ENCODE measurements around the gene LIMK2. TPM values are rescaled to one million over a fixed set of nuclear protein-coding genes. Genes with fewer than 3 reads are reported as not detected.

The LIMK2 gene
- total RNA-seq, 4 donors from 2014 or later: 106 to 256 (median 139) TPM

DNA sequence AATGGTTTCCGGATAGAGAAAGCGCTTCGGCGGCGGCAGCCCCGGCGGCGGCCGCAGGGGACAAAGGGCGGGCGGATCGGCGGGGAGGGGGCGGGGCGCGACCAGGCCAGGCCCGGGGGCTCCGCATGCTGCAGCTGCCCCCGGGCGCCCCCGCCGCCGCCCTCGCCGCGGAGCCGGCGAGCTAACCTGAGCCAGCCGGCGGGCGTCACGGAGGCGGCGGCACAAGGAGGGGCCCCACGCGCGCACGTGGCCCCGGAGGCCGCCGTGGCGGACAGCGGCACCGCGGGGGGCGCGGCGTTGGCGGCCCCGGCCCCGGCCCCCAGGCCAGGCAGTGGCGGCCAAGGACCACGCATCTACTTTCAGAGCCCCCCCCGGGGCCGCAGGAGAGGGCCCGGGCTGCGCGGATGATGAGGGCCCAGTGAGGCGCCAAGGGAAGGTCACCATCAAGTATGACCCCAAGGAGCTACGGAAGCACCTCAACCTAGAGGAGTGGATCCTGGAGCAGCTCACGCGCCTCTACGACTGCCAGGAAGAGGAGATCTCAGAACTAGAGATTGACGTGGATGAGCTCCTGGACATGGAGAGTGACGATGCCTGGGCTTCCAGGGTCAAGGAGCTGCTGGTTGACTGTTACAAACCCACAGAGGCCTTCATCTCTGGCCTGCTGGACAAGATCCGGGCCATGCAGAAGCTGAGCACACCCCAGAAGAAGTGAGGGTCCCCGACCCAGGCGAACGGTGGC lies 64.5 kb downstream of the LIMK2 start:
- no peak for TF ChIP-seq POLR2A (IDR thresholded peaks at IDR 0.05)
- TF ChIP-seq, protein P1, sequence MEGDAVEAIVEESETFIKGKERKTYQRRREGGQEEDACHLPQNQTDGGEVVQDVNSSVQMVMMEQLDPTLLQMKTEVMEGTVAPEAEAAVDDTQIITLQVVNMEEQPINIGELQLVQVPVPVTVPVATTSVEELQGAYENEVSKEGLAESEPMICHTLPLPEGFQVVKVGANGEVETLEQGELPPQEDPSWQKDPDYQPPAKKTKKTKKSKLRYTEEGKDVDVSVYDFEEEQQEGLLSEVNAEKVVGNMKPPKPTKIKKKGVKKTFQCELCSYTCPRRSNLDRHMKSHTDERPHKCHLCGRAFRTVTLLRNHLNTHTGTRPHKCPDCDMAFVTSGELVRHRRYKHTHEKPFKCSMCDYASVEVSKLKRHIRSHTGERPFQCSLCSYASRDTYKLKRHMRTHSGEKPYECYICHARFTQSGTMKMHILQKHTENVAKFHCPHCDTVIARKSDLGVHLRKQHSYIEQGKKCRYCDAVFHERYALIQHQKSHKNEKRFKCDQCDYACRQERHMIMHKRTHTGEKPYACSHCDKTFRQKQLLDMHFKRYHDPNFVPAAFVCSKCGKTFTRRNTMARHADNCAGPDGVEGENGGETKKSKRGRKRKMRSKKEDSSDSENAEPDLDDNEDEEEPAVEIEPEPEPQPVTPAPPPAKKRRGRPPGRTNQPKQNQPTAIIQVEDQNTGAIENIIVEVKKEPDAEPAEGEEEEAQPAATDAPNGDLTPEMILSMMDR (IDR thresholded peaks at IDR 0.05): no peak
- Histone ChIP-seq H3K36me3 (peaks cover 0 to 73% (median 0%) of the 10 kb centered on the region in 3 donors), H3K4me1 (peaks cover 0 to 3% (median 0%) of the 10 kb centered on the region in 4 donors), H3K27ac (peak overlapping the region in 1 of 4 donors; percentile 5), H3K4me3 (no peak overlapping the region), H3K9me3 (no peaks in the 10 kb centered on the region), H3K27me3 (no peaks in the 10 kb centered on the region)
- peak in 1 of 3 donors; percentile 48 for DNase-seq

DNA sequence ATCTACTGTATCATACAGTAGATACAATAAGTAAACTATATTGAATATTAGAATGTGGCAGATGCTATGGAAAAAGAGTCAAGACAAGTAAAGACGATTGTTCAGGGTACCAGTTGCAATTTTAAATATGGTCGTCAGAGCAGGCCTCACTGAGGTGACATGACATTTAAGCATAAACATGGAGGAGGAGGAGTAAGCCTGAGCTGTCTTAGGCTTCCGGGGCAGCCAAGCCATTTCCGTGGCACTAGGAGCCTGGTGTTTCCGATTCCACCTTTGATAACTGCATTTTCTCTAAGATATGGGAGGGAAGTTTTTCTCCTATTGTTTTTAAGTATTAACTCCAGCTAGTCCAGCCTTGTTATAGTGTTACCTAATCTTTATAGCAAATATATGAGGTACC lies 65.6 kb downstream of the LIMK2 start:
- TF ChIP-seq POLR2A (IDR thresholded peaks at IDR 0.05): no peak
- TF ChIP-seq, protein P1 (IDR thresholded peaks at IDR 0.05): no peak

DNA sequence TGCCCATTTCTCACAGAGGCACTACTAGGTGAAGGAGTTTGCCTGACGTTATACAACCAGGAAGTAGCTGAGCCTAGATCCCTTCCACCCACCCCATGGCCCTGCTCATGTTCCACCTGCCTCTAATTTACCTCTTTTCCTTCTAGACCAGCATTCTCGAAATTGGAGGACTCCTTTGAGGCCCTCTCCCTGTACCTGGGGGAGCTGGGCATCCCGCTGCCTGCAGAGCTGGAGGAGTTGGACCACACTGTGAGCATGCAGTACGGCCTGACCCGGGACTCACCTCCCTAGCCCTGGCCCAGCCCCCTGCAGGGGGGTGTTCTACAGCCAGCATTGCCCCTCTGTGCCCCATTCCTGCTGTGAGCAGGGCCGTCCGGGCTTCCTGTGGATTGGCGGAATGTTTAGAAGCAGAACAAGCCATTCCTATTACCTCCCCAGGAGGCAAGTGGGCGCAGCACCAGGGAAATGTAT lies 66.1 kb downstream of the LIMK2 start:
- DNase-seq: peak in 1 of 3 donors; percentile 53

More for the DNA sequence above, 65.6 kb downstream of the LIMK2 start:
- H3K4me1 ChIP-seq: peaks cover 0 to 3% (median 0%) of the 10 kb centered on the region in 4 donors
- H3K27me3 ChIP-seq: no peaks in the 10 kb centered on the region
- no peaks in the 10 kb centered on the region for H3K9me3 ChIP-seq
- peaks cover 0 to 81% (median 0%) of the 10 kb centered on the region in 3 donors for H3K36me3 ChIP-seq
- DNase-seq: peak in 1 of 3 donors; percentile 37
- peak overlapping the region in 3 of 4 donors; percentile 68 to 71 (median 68) for H3K27ac ChIP-seq
- H3K4me3 ChIP-seq: no peak overlapping the region

DNA sequence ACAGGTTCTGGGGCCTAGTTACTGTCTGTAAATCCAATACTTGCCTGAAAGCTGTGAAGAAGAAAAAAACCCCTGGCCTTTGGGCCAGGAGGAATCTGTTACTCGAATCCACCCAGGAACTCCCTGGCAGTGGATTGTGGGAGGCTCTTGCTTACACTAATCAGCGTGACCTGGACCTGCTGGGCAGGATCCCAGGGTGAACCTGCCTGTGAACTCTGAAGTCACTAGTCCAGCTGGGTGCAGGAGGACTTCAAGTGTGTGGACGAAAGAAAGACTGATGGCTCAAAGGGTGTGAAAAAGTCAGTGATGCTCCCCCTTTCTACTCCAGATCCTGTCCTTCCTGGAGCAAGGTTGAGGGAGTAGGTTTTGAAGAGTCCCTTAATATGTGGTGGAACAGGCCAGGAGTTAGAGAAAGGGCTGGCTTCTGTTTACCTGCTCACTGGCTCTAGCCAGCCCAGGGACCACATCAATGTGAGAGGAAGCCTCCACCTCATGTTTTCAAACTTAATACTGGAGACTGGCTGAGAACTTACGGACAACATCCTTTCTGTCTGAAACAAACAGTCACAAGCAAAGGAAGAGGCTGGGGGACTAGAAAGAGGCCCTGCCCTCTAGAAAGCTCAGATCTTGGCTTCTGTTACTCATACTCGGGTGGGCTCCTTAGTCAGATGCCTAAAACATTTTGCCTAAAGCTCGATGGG lies 66.7 kb downstream of the LIMK2 start:
- Histone ChIP-seq H3K4me1 (peaks cover 0 to 7% (median 1%) of the 10 kb centered on the region in 4 donors), H3K36me3 (peaks cover 0 to 83% (median 0%) of the 10 kb centered on the region in 3 donors), H3K9me3 (no peaks in the 10 kb centered on the region), H3K4me3 (no peak overlapping the region), H3K27ac (peak overlapping the region; percentile 57 to 71 (median 68)), H3K27me3 (no peaks in the 10 kb centered on the region)
- peak in 1 of 3 donors; percentile 74 for DNase-seq
- TF ChIP-seq, protein P1 (IDR thresholded peaks at IDR 0.05): no peak
- peak in 1 of 2 donors; percentile 39 for TF ChIP-seq POLR2A (IDR thresholded peaks at IDR 0.05)

More for the DNA sequence above, 66.1 kb downstream of the LIMK2 start:
- peaks cover 0 to 4% (median 1%) of the 10 kb centered on the region in 4 donors for H3K4me1 ChIP-seq
- H3K27me3 ChIP-seq: no peaks in the 10 kb centered on the region
- TF ChIP-seq, protein P1 (IDR thresholded peaks at IDR 0.05): no peak
- TF ChIP-seq POLR2A (IDR thresholded peaks at IDR 0.05): no peak
- no peaks in the 10 kb centered on the region for H3K9me3 ChIP-seq
- no peak overlapping the region for H3K4me3 ChIP-seq
- H3K27ac ChIP-seq: peak overlapping the region; percentile 57 to 71 (median 68)
- peaks cover 0 to 83% (median 0%) of the 10 kb centered on the region in 3 donors for H3K36me3 ChIP-seq

DNA sequence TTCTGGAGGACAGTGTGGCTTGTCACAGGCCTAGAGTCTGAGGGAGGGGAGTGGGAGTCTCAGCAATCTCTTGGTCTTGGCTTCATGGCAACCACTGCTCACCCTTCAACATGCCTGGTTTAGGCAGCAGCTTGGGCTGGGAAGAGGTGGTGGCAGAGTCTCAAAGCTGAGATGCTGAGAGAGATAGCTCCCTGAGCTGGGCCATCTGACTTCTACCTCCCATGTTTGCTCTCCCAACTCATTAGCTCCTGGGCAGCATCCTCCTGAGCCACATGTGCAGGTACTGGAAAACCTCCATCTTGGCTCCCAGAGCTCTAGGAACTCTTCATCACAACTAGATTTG lies 67.2 kb downstream of the LIMK2 start:
- Histone ChIP-seq H3K4me1 (peaks cover under 1 to 11% (median 2%) of the 10 kb centered on the region in 4 donors), H3K27me3 (no peaks in the 10 kb centered on the region), H3K4me3 (no peak overlapping the region), H3K9me3 (no peaks in the 10 kb centered on the region), H3K36me3 (peaks cover 0 to 87% (median 0%) of the 10 kb centered on the region in 3 donors), H3K27ac (peak overlapping the region; percentile 57 to 71 (median 68))
- TF ChIP-seq, protein P1 (IDR thresholded peaks at IDR 0.05): no peak
- TF ChIP-seq POLR2A (IDR thresholded peaks at IDR 0.05): no peak
- DNase-seq: peak in 1 of 3 donors; percentile 50
